Effector memory CD4-positive, alpha-beta T cell (primary cell): ENCODE results near the gene ZIK1.

ENCODE experiments used
- DNase-seq, 3 donors: peaks; one replicate each; pipeline ENCODE4 v3.0.0-alpha.2; 2020
- H3K27ac ChIP-seq: 2 replicates; pipeline ENCODE4 v1.7.0; 2013; ENCODE audit warnings: mild to moderate bottlenecking, low read length, moderate library complexity; ENCODE audit not compliant: insufficient read depth, poor library complexity, severe bottlenecking
- H3K27me3 ChIP-seq: replicated peaks from 2 replicates; pipeline ENCODE4 v1.7.0; 2013; ENCODE audit warnings: mild to moderate bottlenecking, low read length; ENCODE audit not compliant: insufficient read depth, control insufficient read depth, poor library complexity, severe bottlenecking
- H3K36me3 ChIP-seq: 2 replicates; pipeline ENCODE4 v1.7.0; 2013; ENCODE audit warnings: mild to moderate bottlenecking, low read length, moderate library complexity; ENCODE audit not compliant: control insufficient read depth, insufficient read depth
- H3K4me1 ChIP-seq: 2 replicates; pipeline ENCODE4 v1.7.0; 2013; ENCODE audit warnings: low read length, mild to moderate bottlenecking; ENCODE audit not compliant: control insufficient read depth, insufficient read depth, poor library complexity, severe bottlenecking
- H3K4me3 ChIP-seq: 2 replicates; pipeline ENCODE4 v1.7.0; 2013; ENCODE audit warnings: low read length, low read depth, mild to moderate bottlenecking; ENCODE audit not compliant: insufficient read depth, poor library complexity, severe bottlenecking
- H3K9me3 ChIP-seq: 2 replicates; pipeline ENCODE4 v1.7.0; 2013; ENCODE audit warnings: mild to moderate bottlenecking, low read length, moderate library complexity; ENCODE audit not compliant: control insufficient read depth

The ZIK1 gene

DNA sequence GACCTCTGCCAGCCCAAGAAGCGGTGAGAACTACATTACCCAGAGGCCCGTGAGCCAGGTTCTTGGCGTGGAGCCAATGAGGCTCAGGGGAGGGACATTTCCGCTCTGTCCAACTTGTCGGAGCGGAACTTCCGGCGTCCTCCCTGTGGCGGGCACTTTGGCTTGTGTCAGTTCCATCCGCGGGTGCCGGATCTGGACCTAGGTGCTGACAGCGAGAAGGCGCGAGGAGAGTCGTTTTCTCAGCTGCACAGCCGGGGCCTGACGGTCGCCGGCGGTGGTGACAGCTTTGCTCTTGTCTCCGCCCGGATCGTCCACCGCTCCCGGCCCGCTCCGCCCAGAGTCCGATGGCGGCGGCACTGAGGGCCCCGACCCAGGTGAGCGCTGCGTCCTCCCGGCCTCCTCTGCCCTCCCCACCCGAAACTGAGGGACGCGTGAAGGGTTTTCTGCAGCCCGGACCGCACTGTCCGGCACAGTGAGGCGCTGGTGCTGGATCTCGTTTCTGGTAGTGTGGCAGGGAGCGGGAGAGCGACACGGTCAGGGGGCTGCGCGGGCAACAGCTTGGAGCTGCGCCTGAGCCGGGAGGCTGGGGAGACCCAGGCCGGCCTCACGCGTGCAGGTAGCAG, 15.9 kb downstream of the ZIK1 start, which contains the start of gene ZNF530:
ZNF530 (plus strand) TSS at position 125 of the 623 bp plus-strand sequence. CDS start 4,461 bp downstream, outside the sequence.
- Histone ChIP-seq H3K4me1 (peaks cover 4% of the 10 kb centered on the region), H3K27me3 (no peaks in the 10 kb centered on the region), H3K4me3 (peak within 1 kb of the TSS; percentile 77), H3K36me3 (peaks cover 16% of the 10 kb centered on the region), H3K9me3 (peaks cover 10% of the 10 kb centered on the region), H3K27ac (no peak within 1 kb of the TSS)
- peak; percentile 56 to 74 (median 68) for DNase-seq

- Histone ChIP-seq H3K27ac (no peak overlapping the region), H3K4me1 (no peaks in the 10 kb centered on the region), H3K36me3 (peaks cover 31% of the 10 kb centered on the region), H3K9me3 (peaks cover 27% of the 10 kb centered on the region), H3K4me3 (no peak overlapping the region), H3K27me3 (no peaks in the 10 kb centered on the region)
- DNase-seq, result no peak
Observed at GRCh38 chr19:57606931-57607330, 23.0 kb downstream of the ZIK1 start.

GRCh38 chr19:57611113-57611512, 27.2 kb downstream of the ZIK1 start:
- Histone ChIP-seq H3K27me3 (no peaks in the 10 kb centered on the region), H3K36me3 (peaks cover 11% of the 10 kb centered on the region), H3K9me3 (peaks cover 24% of the 10 kb centered on the region), H3K4me1 (peaks cover 12% of the 10 kb centered on the region), H3K4me3 (no peak overlapping the region), H3K27ac (no peak overlapping the region)
- no peak for DNase-seq

DNA sequence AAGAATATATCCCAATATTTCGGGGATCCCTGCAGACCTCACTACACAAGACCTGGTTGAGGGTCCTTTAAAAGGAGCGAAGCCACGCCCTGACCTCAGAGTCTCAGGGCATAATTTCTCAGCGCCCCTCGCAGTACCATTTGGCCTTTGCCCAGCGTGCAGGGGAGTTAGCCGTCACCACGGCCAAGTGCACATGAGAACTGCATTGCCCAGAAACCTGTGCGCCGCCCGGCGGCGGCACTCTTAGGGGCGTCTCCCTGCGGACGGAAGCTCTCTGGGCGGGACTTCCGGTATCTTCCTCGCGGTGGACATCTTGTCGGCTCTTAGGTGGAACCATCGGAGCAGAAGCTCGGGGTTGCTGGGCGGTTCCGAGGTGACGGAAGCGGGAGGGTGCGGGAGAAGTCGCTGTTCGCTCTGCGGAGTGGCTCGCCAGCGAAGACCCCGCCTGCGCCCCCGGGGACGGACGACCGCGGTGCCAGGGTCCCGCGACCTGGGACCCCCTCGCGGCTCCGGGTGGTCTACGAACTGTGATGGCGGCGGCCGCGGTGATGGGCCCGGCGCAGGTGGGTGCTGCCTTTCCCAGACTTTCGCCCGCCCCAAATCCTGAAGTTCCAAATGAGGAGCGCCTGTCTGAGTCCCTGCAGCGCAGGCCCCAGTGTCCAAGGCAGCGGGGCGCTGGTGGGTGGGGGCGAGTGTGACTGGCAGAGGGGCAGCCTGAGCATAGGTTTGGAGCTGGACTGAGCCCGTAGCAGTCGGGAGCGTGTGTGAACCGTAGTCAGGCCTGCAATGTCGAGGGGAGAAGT, 30.2 kb downstream of the ZIK1 start, which contains the start of gene ZNF134:
ZNF134 (plus strand) TSS at position 302 of the 803 bp plus-strand sequence. CDS start 5,227 bp downstream, outside the sequence.
- peaks cover 37% of the 10 kb centered on the region for H3K9me3 ChIP-seq
- peak; percentile 70 to 79 (median 75) for DNase-seq

GRCh38 chr19:57615346-57615745, 31.4 kb downstream of the ZIK1 start:
- H3K27ac ChIP-seq, result no peak overlapping the region
- H3K36me3 ChIP-seq, result peaks cover 51% of the 10 kb centered on the region
- peaks cover 49% of the 10 kb centered on the region for H3K9me3 ChIP-seq
- no peaks in the 10 kb centered on the region for H3K27me3 ChIP-seq
- peaks cover 12% of the 10 kb centered on the region for H3K4me1 ChIP-seq
- no peak overlapping the region for H3K4me3 ChIP-seq
- no peak for DNase-seq

More for the DNA sequence above, 30.2 kb downstream of the ZIK1 start, which contains the start of gene ZNF134:
- Histone ChIP-seq H3K36me3 (peaks cover 39% of the 10 kb centered on the region), H3K27me3 (no peaks in the 10 kb centered on the region), H3K4me3 (peak within 1 kb of the TSS; percentile 98), H3K4me1 (peaks cover 12% of the 10 kb centered on the region), H3K27ac (peak within 1 kb of the TSS; percentile 65)

- Histone ChIP-seq H3K36me3 (peaks cover 63% of the 10 kb centered on the region), H3K4me3 (no peak overlapping the region), H3K27ac (no peak overlapping the region), H3K27me3 (no peaks in the 10 kb centered on the region), H3K9me3 (peaks cover 93% of the 10 kb centered on the region), H3K4me1 (no peaks in the 10 kb centered on the region)
- DNase-seq, result no peak
Observed at GRCh38 chr19:57620673-57621348, 36.9 kb downstream of the ZIK1 start.

GRCh38 chr19:57623091-57623490, 39.1 kb downstream of the ZIK1 start:
- no peak for DNase-seq
- no peaks in the 10 kb centered on the region for H3K27me3 ChIP-seq
- H3K4me3 ChIP-seq, result no peak overlapping the region
- H3K27ac ChIP-seq, result no peak overlapping the region
- H3K9me3 ChIP-seq, result peaks cover 72% of the 10 kb centered on the region
- H3K36me3 ChIP-seq, result peaks cover 40% of the 10 kb centered on the region
- no peaks in the 10 kb centered on the region for H3K4me1 ChIP-seq

DNA sequence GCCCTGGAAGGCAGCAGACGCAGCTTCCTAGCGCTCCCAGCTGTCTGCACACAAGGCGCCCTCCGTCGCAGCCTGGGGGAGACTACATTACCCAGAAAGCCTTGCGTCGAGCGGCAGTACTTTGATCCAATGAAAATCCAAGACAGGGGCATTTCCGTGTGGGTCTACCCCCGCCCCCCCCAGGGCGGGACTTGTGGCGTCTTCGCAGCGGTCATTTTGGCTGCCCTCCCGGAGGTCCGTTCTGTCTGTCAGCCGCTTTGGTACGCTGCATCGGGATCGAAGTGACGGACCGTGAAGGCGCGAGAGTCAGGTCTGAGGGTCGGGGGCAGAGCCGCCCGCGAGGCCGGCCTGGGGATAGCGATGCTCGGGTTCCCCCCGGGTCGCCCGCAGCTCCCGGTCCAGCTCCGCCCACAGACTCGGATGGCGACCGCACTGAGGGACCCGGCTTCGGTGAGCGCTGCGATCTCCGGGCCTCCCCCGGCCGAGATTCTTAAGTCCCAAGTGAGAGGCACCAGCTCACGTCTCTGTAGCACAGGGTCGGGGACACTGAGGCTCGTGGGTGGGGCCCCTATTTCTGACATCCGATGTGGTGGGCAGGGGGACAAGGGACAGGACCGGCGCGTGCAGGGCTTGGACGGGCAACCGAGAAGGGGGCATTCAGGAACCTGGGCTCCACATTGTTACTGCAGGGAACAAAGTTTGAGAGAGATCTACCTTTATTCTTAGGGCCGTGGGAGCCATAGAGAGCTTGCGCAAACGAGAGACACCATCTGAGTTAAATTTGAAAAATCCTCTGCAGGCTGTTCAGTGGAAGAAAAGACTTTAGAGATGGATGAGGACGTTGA, 49.3 kb downstream of the ZIK1 start, which contains the start of gene ZNF211:
ZNF211 (plus strand) TSS at position 182 of the 845 bp plus-strand sequence; CDS start at position 361, 179 bp downstream.
- Histone ChIP-seq H3K4me3 (peak within 1 kb of the TSS; percentile 89), H3K27ac (peak within 1 kb of the TSS; percentile 81), H3K36me3 (peaks cover 35% of the 10 kb centered on the region), H3K27me3 (no peaks in the 10 kb centered on the region), H3K9me3 (peaks cover 10% of the 10 kb centered on the region), H3K4me1 (peaks cover 6% of the 10 kb centered on the region)
- peak; percentile 69 to 79 (median 74) for DNase-seq

DNA sequence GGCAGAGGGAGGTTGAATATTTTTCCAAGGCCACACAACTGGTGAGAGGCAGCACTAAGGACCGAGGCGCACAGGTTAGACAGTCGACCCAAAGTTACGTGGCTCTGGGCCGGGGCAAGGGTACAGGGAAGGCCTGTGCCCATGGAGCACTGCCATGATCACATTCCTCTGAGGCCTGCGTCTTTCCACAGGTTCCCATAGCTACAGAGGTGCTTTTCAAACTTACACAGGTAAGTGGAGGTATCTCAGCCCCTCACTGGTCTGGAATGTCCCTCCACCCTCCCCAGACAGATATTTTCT, 49.8 kb downstream of the ZIK1 start:
- Histone ChIP-seq H3K27me3 (no peaks in the 10 kb centered on the region), H3K4me3 (peak overlapping the region; percentile 89), H3K27ac (no peak overlapping the region), H3K9me3 (peaks cover 8% of the 10 kb centered on the region), H3K36me3 (peaks cover 40% of the 10 kb centered on the region), H3K4me1 (peaks cover 6% of the 10 kb centered on the region)
- DNase-seq, result no peak
